GM11168 (cell line): ENCODE results near the gene LRRC7.

Experiments used
- in situ Hi-C: fragments of 300-500 bp; cut with MboI; formaldehyde crosslinking; loops from one replicate; pipeline ENCODE4 v1.12.0; 2022; ENCODE audit warnings: low sequenced_read_pairs; ENCODE audit not compliant: unreplicated experiment

The LRRC7 gene

DNA sequence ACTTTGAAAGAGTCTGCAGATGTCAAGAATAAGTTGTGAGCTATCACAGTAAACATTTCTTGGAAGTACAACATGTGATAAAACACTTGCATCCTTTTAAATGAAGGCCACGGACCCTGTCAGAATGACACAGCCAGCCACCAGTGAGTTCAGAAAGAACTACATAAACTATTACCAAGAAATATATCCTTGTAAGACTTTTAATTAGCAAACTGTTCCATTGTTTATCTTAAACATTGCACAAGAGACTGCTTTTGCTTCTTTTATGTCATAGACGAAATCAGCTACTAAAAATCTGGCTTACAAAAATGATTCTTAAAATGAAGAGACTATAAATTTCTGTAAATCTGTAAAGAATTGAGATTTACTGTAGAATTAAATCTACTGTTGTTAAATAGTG lies 17.9 kb downstream of the LRRC7 start:
- in situ Hi-C loops, result no loop called here

DNA sequence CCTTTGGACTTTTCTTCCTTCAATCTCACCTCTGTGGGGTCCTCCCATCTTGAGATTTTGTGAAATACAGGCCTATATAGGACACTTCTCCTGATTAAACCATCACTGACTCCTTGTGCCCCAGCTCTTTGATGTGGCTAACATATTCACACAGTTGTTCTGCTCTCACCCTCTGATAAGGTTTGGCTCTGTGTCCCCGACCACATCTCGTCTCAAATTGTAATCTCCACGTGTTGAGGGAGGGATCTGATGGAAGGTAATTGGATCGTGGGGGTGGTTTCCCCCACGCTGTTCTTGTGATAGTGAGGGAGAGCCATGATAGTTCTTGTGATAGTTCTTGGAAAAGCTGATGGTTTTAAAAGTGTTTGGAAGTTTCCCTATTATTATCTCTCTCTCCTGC lies 19.7 kb downstream of the LRRC7 start:
- in situ Hi-C loops, result no loop called here

DNA sequence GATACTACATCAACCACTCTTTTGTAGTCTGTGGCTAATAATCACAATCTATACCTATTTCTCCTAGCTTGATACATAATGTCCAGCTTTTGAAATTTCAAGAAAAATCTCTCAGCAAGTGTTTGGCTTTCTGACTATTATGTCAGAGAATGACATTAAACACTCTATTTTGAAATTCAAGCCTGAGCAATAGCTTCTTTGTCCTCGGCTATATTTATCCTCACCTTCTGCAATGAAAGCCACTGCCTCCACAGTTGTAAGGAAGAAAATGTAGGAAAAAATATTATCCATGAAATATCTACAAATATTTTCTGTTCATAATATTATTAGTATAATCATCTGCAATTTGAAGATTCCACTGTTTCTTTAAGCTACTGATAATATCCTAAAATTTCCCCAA lies 22.1 kb downstream of the LRRC7 start:
- in situ Hi-C loops, result no loop called here

DNA sequence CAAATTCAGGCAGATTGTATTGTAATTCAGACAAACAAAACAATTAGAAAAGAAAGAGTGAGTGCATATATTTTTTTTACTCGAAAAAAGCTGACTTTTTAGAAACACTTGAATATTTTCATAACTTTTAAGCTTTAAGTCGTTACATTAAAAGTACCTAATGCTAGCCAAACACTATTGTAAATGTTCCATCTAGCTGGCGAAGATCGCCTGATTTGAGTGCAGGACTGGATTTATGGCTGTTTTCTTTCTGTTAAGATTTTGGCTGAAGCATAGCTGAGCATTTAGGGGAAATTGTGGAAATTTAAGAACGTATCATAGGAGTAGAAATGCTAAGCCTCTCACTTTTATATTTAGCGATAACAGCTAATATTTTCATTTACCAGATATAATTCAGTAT lies 24.6 kb downstream of the LRRC7 start:
- in situ Hi-C loops, result no loop called here

DNA sequence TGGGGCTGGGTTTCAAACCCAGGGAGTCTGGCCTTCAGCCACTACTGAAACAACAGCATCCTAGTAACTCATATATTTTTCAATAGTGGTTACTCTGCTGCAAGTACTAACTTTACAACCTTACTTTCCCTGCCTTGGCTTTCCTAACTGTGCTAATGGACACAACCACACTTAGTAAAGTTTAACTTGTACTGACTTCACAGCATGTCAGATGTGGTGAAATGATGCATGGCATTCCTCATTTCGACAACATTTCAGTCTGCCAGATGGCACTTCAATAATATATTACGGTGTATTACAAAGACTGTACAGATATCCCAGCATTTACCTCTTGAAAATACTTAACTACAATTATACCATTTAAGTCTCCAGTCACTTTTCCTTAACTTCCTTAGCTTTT lies 27.8 kb downstream of the LRRC7 start:
- in situ Hi-C loops, result no loop called here

DNA sequence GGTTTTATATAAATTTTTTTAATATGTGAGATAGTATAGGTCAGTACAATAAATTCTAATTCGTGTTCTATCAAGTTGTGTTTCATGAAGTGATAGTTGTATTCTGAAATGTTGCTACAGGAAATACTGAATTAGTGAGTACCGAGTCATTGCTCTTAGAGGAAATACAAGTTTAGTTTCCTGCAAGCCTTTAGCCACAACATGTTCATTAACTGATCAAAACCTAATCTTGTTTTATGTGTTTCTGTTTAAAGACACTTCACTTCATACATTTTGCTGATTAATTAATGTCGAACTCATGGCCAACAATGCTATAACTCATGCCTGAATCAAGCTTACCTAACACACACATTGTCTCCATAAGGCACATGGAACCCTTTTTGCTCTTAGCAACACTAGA lies 43.6 kb downstream of the LRRC7 start:
- in situ Hi-C loops, result no loop called here

DNA sequence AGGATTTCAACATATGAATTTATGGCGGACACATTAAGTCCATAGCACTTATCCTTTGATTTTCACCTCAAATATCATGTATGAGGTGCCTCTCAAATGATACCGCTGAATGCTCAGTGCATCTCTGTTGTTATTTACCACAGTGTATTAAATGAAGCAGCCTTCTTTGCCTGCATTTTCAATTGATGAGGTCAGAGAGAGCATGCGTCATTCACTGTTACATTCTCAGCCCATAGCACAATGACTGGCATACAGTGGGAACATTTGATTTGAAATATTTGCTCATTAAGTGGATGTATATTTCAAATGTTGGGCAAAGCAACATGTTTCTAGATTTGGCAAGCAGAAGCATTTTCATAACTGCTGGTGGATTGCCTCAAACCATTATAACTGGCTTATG lies 45.7 kb downstream of the LRRC7 start:
- in situ Hi-C loops, result no loop called here

DNA sequence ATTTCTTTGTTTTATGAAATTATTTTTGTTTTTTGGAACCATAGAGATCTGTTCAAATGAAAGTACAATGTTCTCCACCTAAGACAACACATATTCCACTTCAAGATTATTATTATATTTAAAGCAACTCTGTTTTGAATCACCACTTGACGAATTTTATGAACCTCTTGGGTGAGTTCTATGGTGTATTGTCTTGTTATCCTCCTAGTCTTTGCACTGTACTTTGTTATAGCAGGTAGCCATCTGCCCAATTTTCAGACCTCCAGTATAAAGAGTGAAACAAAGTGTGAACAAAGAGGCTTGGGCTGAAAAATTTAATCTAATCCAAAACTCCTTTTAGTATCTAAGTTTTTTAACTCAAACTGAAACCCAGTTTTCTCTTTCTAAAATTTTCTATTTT lies 71.0 kb downstream of the LRRC7 start:
- in situ Hi-C loops, result no loop called here

DNA sequence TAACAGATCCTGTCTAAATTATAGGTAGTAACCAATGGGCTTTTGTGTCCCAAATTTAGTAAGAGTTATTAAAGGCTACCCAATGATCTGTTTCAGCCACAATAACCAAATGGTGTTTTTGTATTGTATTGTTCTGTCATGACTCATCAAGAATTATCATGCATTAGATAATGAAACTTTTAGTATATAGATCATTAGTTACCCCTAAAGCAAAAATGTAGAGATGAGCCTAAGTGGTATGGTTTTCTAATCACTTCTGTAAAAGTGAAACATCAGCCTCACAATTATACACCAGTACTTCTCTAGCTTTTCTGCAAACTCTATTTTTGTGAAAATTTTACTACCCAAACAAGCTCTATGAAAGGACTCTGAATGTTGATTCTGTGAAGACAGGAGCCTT lies 71.4 kb downstream of the LRRC7 start:
- in situ Hi-C loops, result no loop called here

DNA sequence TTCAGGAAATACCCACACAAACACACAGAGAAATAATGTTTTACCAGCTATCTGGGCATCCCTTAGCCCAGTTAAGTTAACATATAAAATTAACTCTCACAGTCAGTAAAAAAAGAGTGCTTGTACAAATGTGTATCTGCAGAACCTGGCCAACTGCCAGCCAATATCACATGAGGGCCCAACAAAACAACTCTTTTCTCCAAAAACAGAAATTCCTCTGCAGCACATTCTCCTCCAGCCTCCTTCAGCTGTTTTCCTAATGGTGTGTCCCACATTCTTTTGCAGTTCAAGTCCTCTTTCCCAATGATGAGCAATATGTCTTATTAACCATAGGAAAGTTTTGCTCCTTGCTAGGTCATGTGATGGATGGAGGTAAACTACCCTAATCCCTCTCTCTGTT lies 75.5 kb downstream of the LRRC7 start:
- in situ Hi-C loops, result no loop called here

DNA sequence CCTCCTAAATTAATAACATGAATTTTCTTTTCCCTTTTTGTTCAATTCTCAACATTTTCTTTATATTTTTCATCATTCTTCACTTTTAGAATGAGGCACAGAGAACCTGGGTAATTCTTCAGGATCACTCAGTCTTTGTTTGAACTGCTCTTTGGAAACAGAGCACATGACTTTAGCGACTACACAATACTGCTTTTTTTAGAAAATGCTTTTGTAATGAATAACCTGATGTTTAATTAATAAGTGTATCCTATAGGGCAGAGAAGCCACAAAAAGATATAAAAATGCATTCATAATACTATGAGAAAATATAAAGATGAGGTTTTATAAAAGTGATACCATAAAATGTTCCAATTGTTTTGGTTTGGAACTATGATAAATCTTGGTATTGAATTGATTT lies 77.8 kb downstream of the LRRC7 start:
- in situ Hi-C loops, result no loop called here

DNA sequence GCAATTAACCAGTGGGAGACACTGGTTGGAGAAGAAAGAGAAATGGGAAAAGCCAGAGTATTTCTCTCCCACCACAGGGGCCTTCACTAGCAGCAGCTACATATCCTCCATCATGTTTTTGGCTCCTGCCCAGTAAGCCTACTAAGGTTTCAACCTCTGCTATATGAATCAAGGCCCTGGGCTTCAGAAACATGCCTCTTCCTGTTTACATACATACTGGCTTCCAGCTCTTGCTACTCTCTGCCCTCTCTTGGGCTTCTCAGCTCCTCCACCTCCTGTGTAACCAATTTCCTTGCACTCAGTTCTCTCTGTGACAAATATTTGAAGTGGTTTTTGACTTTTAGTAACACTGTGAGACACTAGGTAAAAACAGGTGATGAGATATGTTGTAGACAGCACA lies 80.8 kb downstream of the LRRC7 start:
- in situ Hi-C loops, result no loop called here

DNA sequence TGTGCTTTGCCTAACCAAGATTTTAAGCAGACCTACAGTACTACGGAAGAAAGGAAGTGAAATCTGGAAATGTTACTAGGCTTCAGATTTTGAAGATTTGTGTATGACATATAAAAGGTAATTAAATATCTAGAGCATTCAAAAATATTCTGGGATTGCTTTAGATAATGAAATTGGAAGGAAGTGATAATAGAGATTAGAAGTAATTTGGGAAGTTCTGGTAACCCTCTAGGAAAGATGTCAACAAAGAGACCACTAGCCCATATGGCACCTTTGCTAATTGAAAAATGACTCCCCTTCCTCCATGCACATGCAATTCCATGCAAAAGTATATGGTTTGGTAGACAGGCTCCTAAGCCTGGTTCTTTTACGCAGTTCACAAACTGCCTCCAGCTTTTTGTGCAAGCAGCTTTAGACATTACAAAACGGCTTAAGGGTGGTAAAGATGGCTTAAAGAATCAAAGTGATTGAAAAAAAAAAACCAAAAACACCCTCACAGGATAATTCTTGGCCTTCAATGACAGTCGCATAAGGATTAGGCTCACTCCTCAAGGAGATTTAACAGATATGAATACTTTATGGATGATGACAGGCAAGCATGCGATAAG lies 81.8 kb downstream of the LRRC7 start:
- in situ Hi-C loops, result no loop called here

DNA sequence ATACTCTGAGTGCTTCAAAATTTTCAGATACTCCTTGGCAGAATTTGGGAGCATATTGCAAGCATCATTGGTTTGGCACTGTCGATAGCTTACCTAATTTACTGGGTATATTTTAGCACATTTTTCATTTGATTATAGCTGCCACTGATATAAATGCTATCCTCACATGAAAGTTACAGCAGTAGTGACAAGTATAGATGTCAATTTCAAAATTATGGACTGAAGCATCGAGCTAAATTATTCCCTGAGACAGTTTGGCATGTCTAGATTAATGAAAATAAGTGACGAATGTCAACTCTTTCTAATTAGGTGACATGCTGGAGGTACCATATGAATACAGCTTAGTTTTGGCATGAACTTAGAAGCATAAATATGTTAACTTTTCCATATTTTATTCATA lies 83.1 kb downstream of the LRRC7 start:
- in situ Hi-C loops, result no loop called here

DNA sequence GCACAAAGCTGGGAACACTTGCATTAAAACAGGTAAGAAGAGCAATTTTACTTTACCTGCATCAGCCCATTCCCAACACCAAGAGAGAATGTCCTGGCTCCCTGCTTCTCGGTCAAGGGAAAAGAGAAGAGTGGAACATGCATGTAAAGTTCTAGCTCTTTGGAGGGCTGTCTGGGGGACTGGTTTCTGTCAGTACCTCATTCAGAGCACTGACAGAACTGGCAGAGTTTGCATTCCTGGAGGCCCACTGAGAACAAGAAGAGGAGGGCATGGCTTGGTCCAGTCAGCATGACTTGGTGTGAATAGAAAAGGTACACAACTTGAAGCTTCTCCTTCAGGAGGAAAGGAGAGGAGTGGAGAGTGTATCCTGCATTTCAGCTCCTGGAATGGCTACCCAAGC lies 83.9 kb downstream of the LRRC7 start:
- in situ Hi-C loops, result no loop called here

DNA sequence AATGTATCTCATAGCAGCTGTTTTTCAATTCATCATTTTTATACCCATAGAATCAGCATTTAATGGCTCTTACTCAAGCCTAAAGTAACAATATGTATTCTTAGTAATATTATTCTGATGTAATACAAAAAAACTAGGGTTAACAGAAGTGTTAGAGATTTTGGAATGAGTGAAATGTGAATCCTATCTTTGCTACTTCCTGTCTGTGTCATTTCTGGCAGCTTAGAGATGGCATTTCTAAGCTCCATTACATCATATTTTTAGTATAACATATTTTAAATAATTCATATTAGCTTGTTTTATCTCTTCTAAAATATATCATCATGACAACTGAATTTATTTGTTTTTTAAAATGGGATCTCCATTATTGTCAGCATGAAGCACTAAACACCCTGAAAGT lies 90.2 kb downstream of the LRRC7 start:
- in situ Hi-C loops, result no loop called here

DNA sequence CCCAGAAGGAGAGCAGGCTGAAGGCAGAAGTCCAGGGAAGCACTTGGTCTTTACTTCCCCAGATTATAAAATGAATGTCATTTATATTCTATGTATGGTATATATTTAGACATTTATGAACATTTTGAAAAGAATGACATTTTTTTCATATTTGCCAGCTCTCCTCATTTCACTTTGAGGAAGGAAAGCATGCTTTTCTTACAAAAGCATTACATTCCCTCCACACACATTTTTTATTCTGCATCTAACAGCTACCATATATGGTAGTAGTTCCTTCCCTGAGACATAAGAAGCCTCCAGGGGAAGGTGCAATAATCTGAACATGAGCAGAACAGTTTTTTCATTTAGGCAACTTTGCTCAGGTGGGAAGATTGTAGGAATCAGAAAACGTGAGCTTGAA lies 94.0 kb downstream of the LRRC7 start:
- in situ Hi-C loops, result no loop called here

DNA sequence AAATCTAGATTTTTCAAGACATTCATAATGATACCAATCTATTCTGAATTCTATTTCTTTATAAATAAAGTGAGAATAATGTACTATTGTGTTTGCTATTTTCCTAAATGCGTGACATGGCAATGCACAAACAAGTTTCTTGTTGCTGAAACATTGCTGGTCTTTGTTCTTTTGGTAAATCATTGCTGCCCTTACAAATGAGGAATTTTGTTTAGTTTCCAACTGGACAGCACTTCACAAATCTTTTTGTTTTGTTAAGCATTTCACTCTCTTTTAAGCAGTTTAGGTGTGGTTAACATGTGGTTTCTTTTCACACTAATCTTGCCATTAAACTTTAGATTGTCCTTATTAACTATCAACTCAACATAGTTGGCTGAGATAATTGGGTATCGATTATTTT lies 94.6 kb downstream of the LRRC7 start:
- in situ Hi-C loops, result no loop called here

DNA sequence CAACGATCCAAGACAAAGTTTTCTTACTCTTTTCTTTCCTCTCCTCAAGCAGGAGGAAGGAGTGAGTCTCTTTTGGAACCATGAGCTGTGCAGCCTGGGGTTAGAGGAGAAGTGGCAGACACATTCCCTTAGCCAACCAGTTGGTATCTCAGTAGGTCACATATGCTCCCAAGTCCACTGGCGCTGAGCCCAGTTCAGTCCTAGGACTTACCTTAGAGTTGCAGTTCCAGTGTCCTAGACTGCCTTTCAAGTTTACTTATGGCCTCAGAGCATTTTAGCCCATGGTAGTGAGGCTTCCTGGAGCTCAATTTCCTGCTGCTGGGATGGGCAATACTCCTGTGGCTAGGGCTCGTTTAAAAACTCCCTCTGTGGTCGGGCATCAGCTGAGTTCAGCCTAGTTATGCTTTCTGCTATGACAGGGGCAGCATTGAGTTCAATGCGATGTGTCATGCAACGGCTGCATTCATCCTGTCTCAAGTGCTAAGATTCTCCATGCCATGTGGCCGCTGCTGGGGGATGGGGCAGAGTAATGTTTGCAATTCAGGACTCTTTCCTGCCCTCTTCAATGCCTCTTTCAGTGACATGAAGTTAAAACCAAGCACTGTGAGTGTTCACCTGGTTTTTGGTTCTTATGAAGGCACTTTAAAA lies 103.8 kb downstream of the LRRC7 start:
- in situ Hi-C loops, result no loop called here

DNA sequence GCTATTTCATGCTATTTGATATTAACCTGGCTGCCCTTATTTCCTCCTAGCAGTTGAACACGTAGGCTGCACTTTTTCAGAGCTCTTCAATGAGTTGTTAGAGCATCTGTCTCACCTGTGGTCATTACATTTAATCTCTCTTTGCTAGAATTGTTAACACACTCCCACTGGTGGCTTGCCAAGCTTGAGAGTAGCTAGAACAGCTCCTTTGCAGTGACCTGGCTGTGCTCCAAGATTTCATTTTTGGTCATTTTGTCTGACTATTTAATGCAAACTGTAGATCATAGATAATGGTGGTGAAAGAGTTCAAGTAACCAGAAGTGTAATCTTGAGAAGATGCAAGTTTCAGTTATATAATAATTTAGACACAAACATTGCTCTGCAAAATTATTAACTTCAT lies 105.6 kb downstream of the LRRC7 start:
- in situ Hi-C loops, result no loop called here

DNA sequence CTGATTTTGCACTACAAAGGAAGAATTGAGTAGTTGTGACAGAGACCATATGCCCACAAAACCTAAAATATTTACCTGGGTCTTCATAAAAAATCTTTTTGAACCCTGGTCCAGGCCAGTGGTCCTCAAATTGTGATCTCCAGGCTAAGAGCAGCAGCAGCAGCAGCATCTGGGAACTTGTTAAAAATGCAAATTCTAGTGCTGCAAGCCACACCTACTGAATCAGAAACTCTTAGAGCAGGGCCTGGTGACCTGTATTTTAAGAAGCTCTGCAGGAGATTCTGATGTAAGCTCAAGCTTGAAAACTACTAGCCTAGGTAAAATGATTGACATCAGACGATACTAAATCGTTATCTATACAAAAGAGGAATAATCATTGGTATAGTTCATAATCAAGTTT lies 112.2 kb downstream of the LRRC7 start:
- in situ Hi-C loops, result no loop called here

DNA sequence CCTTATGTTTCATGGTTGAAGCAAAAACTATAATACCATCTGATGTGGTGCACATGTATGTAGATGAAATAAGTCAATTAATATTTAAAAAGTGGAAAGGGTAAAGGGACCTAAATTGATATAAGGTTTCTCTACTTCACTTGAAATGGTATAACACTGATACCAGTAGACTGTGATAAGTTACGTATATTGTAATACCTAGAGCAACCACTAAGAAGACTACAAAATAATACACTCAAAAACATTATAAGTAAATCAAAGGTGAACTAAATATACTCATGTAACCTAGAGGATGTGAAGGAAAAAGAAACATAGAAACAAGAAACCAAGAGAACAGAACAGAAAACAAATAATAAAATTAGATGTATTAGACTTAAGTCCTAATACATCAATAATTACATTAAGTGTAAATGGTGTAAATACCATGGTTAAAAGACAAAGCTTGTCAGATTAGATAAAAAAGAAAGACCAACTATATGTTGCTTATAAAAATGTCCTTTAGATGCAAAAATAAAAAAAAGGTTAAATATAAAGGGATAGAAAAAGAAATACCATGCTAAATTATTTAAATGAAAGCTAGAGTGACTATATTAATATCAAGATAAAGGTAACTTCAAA lies 118.8 kb downstream of the LRRC7 start:
- in situ Hi-C loops, result no loop called here
